Measurements from ENCODE around the gene DDX41.
"Not testable (repeated sequence)": the region's sequence is repeated elsewhere in the genome, so short reads cannot be mapped to it uniquely, and the experiment has no call there.

DDX41 gene

GRCh38 chr5:177516601-177517568, at the start of gene DDX41:
TSS of gene DDX41 (minus strand) at chr5:177516961. CDS start at chr5:177516945, 16 bp downstream.
- DNase-seq = peak; percentile 96

GRCh38 chr5:177565046-177565445, 48.3 kb upstream of the DDX41 start:
- no peak for DNase-seq

- not testable (repeated sequence) for DNase-seq
These were observed 42.7 kb upstream of the DDX41 start for GRCh38 chr5:177559446-177559941.

GRCh38 chr5:177557796-177558195, 41.0 kb upstream of the DDX41 start:
- DNase-seq = no peak

- peak in 1 of 2 experiments; percentile 20 for DNase-seq
These were observed 40.4 kb upstream of the DDX41 start for GRCh38 chr5:177557041-177557647.

GRCh38 chr5:177555665-177556064, 38.9 kb upstream of the DDX41 start:
- no peak for DNase-seq

- no peak for DNase-seq
These were observed 38.5 kb upstream of the DDX41 start for GRCh38 chr5:177555228-177555627.

- DNase-seq = peak; percentile 76 to 90
These were observed 37.8 kb upstream of the DDX41 start, which contains the start of gene FAM193B for GRCh38 chr5:177554474-177555111. TSS of gene FAM193B (minus strand) at chr5:177554563. CDS start at chr5:177554458, 105 bp downstream.

GRCh38 chr5:177553671-177554429, 37.1 kb upstream of the DDX41 start:
- DNase-seq = peak in 1 of 2 experiments; percentile 47

GRCh38 chr5:177552839-177553455, 36.2 kb upstream of the DDX41 start:
- DNase-seq = no peak

GRCh38 chr5:177550122-177550521, 33.4 kb upstream of the DDX41 start:
- DNase-seq = no peak

GRCh38 chr5:177548495-177548894, 31.7 kb upstream of the DDX41 start:
- no peak for DNase-seq

GRCh38 chr5:177547736-177548135, 31.0 kb upstream of the DDX41 start:
- no peak for DNase-seq

GRCh38 chr5:177546258-177546741, 29.5 kb upstream of the DDX41 start:
- no peak for DNase-seq

- no peak for DNase-seq
These were observed 28.9 kb upstream of the DDX41 start for GRCh38 chr5:177545487-177546257.

GRCh38 chr5:177542816-177543465, 26.2 kb upstream of the DDX41 start:
- DNase-seq = no peak

GRCh38 chr5:177540438-177540837, 23.7 kb upstream of the DDX41 start:
- DNase-seq = no peak

- no peak for DNase-seq
These were observed 22.6 kb upstream of the DDX41 start for GRCh38 chr5:177539411-177539810.

- DNase-seq = no peak
These were observed 22.1 kb upstream of the DDX41 start for GRCh38 chr5:177538876-177539275.
